ENCODE results near the gene BCO2.

GRCh38 chr11:112167145-112167544 lies 8.2 kb upstream of the BCO2 start, which contains the start of gene TEX12:
- TF ChIP-seq CTCF (IDR thresholded peaks at IDR 0.05) (no peak), POLR2A (IDR thresholded peaks at IDR 0.05) (no peak)

Data from vagina (tissue), 2 donors.